HG03521 (cell line): ENCODE measurements around the gene TMBIM6.
A peak's percentile ranks its signal among the peaks of the same experiment; 100 is the strongest.
"Not testable (repeated sequence)": the region's sequence is repeated elsewhere in the genome, so short reads cannot be mapped to it uniquely, and the experiment has no call there.

Experiments used
- ATAC-seq: cut with Tn5 transposase; IDR thresholded peaks from one replicate; pipeline ENCODE4 v1.9.1; 2021; ENCODE audit warnings: mild to moderate bottlenecking, moderate library complexity; ENCODE audit not compliant: unreplicated experiment

The TMBIM6 gene

GRCh38 chr12:49721355-49721754 is 20.0 kb upstream of the TMBIM6 start:
- not testable (repeated sequence) for ATAC-seq

GRCh38 chr12:49728446-49728845 is 12.9 kb upstream of the TMBIM6 start:
- no peak for ATAC-seq

- ATAC-seq = no peak
Measured at GRCh38 chr12:49730050-49730449, 11.3 kb upstream of the TMBIM6 start.

- ATAC-seq = no peak
Measured at GRCh38 chr12:49730568-49731101, 10.7 kb upstream of the TMBIM6 start.

- ATAC-seq = no peak
Measured at GRCh38 chr12:49733219-49734017, 7.9 kb upstream of the TMBIM6 start.

- not testable (repeated sequence) for ATAC-seq
Measured at GRCh38 chr12:49734900-49735299, 6.5 kb upstream of the TMBIM6 start.

GRCh38 chr12:49738721-49739120 is 2.6 kb upstream of the TMBIM6 start:
- ATAC-seq = not testable (repeated sequence)

- not testable (repeated sequence) for ATAC-seq
Measured at GRCh38 chr12:49740277-49740676, 1.1 kb upstream of the TMBIM6 start.

- peak; percentile 52 for ATAC-seq
Measured at GRCh38 chr12:49741882-49742620, 694 bp downstream of the TMBIM6 start.

- ATAC-seq = no peak
Measured at GRCh38 chr12:49744363-49744885, 3.1 kb downstream of the TMBIM6 start.

GRCh38 chr12:49748306-49748705 is 6.9 kb downstream of the TMBIM6 start:
- no peak for ATAC-seq

GRCh38 chr12:49748800-49749199 is 7.4 kb downstream of the TMBIM6 start:
- no peak for ATAC-seq

GRCh38 chr12:49750027-49750995 is 9.0 kb downstream of the TMBIM6 start:
- no peak for ATAC-seq

- no peak for ATAC-seq
Measured at GRCh38 chr12:49750996-49751393, 9.6 kb downstream of the TMBIM6 start.

GRCh38 chr12:49761677-49762467 is 20.5 kb downstream of the TMBIM6 start:
- no peak for ATAC-seq

GRCh38 chr12:49762468-49762847 is 21.1 kb downstream of the TMBIM6 start:
- no peak for ATAC-seq

GRCh38 chr12:49763006-49763591 is 21.7 kb downstream of the TMBIM6 start:
- no peak for ATAC-seq

GRCh38 chr12:49764126-49764525 is 22.8 kb downstream of the TMBIM6 start:
- ATAC-seq = no peak

- no peak for ATAC-seq
Measured at GRCh38 chr12:49766115-49766455, 24.7 kb downstream of the TMBIM6 start.
